ENCODE measurements around the gene GRK4. TPM values are rescaled to one million over a fixed set of nuclear protein-coding genes. Genes with fewer than 3 reads are reported as not detected.
A peak's percentile ranks its signal among the peaks of the same experiment; 100 is the strongest.

GRK4 gene
- total and polyA plus RNA-seq, 4 donors, result 1.0 to 2.2 (median 1.8) TPM

DNA sequence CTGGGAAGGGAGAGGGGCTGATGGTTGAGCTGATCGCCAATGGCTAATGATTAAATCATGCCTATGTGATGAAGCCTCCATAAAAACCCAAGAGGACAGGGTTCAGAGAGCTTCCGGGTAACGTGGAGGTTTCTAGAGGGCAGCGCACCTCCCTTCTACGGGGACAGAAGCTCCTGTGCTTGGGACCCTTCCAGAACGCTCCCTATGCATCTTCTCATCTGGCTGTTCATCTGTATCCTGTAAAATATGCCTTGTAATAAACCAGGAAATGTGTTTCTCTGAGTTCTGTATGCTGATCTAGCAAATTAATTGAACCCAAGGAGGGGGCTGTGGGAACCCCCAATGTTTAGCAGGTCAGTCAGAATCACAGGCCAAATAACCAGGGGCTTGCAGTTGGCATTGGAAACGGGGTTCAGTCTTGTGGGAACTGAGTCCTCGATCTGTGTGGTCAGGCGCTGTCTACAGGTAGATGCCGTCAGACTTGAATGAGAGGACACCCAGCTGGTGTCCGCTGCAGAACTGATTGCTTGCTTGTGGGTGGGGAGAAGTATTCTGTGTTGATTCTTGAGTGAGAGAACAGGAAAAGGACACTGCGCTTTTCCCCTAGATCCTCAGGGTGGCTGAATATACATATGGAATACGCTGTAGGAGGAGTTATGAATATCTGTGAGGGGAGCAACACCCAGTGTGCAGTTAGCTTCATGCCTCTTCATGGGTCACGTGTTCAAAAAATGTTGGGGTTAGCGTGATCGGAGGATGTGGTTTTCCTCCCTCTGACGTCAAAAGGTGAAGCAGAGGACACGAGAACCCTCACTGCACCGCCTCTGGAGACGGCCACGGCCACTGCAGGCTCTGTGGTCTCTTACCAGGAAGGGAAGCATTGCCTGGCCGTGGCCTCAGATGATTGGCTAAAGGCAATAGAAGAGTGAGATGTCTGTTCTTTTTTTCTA lies 81.8 kb downstream of the GRK4 start:
- 78% methylated on average over 22 of the region's 22 CpGs for WGBS
- Histone ChIP-seq H3K36me3 (ENCODE audit: control insufficient read depth in 4 of 4, insufficient read depth in 3 of 4, low read depth in 1 of 4, low read length in 3 of 4) (no peaks in the 10 kb centered on the region), H3K27ac (ENCODE audit: low read depth in 1 of 2, low read length in 2 of 2) (no peak overlapping the region), H3K27me3 (ENCODE audit: control insufficient read depth in 4 of 4, insufficient read depth in 4 of 4, low read length in 3 of 4) (no peaks in the 10 kb centered on the region), H3K4me3 (ENCODE audit: low read depth in 1 of 3, low read length in 3 of 3) (no peak overlapping the region), H3K9ac (ENCODE audit: low read depth in 1 of 2, low read length in 2 of 2) (no peak overlapping the region), H3K4me1 (ENCODE audit: control insufficient read depth in 4 of 4, insufficient read depth in 4 of 4, low read length in 3 of 4) (peaks cover 3 to 19% (median 10%) of the 10 kb centered on the region in 4 donors), H3K9me3 (ENCODE audit: control insufficient read depth in 4 of 4, low read length in 3 of 4) (no peaks in the 10 kb centered on the region)
- no peak for DNase-seq (ENCODE audit: low spot score)
- no peak for TF ChIP-seq NR2F2 (IDR thresholded peaks at IDR 0.05)
- TF ChIP-seq SP1 (IDR thresholded peaks at IDR 0.05), result peak; percentile 37

DNA sequence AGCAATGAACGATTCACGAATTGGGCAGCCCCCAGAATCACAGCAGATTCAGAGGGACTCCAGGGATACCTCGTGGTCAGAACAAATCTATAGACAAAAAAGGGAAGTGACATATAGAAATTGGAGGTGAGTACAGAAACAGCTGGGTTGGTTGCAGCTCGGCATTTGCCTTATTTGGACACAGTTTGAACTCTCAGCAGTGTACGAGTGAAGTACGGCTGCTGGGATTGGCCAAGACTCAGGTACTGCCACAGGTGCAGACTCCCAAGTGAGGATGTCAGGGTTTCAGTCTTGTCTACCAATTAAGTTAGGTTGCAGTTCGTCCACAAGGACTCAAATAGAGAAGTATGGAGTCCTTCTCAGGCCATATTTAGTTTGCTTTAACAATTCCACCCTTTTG lies 82.8 kb downstream of the GRK4 start:
- H3K36me3 ChIP-seq (ENCODE audit: control insufficient read depth in 4 of 4, insufficient read depth in 3 of 4, low read depth in 1 of 4, low read length in 3 of 4), result no peaks in the 10 kb centered on the region

DNA sequence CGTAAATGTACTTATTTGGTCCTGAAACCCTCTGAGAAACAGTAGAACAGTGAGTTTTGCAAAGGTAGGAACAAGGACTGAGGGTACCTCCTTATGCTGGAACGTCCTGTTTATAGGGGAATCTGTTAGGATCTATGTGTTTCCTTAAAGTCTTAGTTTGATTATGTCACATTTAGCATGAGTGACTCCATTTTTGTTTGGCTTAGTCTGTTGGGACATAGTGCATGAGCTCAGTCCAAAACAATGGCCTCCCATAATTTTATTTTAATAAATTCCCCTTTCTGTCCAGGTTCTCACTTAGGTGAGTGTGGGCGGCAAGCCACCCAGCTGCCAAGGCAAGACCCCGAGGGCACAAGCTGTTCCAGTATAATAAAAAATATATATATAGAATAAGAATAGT lies 83.3 kb downstream of the GRK4 start:
- Histone ChIP-seq H3K36me3 (ENCODE audit: control insufficient read depth in 4 of 4, insufficient read depth in 3 of 4, low read depth in 1 of 4, low read length in 3 of 4) (no peaks in the 10 kb centered on the region), H3K9me3 (ENCODE audit: control insufficient read depth in 4 of 4, low read length in 3 of 4) (no peaks in the 10 kb centered on the region), H3K9ac (ENCODE audit: low read depth in 1 of 2, low read length in 2 of 2) (no peak overlapping the region), H3K27me3 (ENCODE audit: control insufficient read depth in 4 of 4, insufficient read depth in 4 of 4, low read length in 3 of 4) (no peaks in the 10 kb centered on the region), H3K27ac (ENCODE audit: low read depth in 1 of 2, low read length in 2 of 2) (no peak overlapping the region), H3K4me3 (ENCODE audit: low read depth in 1 of 3, low read length in 3 of 3) (no peak overlapping the region), H3K4me1 (ENCODE audit: control insufficient read depth in 4 of 4, insufficient read depth in 4 of 4, low read length in 3 of 4) (peaks cover 0 to 12% (median 6%) of the 10 kb centered on the region in 4 donors)
- DNase-seq (ENCODE audit: low spot score), result no peak
- 88% methylated on average over 4 of the region's 4 CpGs for WGBS
- TF ChIP-seq, protein P1, sequence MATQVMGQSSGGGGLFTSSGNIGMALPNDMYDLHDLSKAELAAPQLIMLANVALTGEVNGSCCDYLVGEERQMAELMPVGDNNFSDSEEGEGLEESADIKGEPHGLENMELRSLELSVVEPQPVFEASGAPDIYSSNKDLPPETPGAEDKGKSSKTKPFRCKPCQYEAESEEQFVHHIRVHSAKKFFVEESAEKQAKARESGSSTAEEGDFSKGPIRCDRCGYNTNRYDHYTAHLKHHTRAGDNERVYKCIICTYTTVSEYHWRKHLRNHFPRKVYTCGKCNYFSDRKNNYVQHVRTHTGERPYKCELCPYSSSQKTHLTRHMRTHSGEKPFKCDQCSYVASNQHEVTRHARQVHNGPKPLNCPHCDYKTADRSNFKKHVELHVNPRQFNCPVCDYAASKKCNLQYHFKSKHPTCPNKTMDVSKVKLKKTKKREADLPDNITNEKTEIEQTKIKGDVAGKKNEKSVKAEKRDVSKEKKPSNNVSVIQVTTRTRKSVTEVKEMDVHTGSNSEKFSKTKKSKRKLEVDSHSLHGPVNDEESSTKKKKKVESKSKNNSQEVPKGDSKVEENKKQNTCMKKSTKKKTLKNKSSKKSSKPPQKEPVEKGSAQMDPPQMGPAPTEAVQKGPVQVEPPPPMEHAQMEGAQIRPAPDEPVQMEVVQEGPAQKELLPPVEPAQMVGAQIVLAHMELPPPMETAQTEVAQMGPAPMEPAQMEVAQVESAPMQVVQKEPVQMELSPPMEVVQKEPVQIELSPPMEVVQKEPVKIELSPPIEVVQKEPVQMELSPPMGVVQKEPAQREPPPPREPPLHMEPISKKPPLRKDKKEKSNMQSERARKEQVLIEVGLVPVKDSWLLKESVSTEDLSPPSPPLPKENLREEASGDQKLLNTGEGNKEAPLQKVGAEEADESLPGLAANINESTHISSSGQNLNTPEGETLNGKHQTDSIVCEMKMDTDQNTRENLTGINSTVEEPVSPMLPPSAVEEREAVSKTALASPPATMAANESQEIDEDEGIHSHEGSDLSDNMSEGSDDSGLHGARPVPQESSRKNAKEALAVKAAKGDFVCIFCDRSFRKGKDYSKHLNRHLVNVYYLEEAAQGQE (IDR thresholded peaks at IDR 0.05), result no peak
- TF ChIP-seq, protein P2, sequence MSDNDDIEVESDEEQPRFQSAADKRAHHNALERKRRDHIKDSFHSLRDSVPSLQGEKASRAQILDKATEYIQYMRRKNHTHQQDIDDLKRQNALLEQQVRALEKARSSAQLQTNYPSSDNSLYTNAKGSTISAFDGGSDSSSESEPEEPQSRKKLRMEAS (IDR thresholded peaks at IDR 0.05), result no peak
- TF ChIP-seq RXRA (IDR thresholded peaks at IDR 0.05) (no peak), TAF1 (conservative IDR thresholded peaks at IDR 0.05) (no peak), HNF4G (IDR thresholded peaks at IDR 0.05) (no peak), HNF4A (conservative IDR thresholded peaks at IDR 0.05) (no peak), NR2F2 (IDR thresholded peaks at IDR 0.05) (no peak), GABPA (IDR thresholded peaks at IDR 0.05 in 1 of 2, conservative IDR thresholded peaks at IDR 0.05 in 1 of 2) (no peak), FOXA2 (IDR thresholded peaks at IDR 0.05) (no peak), SP1 (IDR thresholded peaks at IDR 0.05) (no peak), RAD21 (IDR thresholded peaks at IDR 0.05) (no peak), YY1 (IDR thresholded peaks at IDR 0.05) (no peak), FOXA1 (IDR thresholded peaks at IDR 0.05) (no peak)
- TF ChIP-seq, protein P3, sequence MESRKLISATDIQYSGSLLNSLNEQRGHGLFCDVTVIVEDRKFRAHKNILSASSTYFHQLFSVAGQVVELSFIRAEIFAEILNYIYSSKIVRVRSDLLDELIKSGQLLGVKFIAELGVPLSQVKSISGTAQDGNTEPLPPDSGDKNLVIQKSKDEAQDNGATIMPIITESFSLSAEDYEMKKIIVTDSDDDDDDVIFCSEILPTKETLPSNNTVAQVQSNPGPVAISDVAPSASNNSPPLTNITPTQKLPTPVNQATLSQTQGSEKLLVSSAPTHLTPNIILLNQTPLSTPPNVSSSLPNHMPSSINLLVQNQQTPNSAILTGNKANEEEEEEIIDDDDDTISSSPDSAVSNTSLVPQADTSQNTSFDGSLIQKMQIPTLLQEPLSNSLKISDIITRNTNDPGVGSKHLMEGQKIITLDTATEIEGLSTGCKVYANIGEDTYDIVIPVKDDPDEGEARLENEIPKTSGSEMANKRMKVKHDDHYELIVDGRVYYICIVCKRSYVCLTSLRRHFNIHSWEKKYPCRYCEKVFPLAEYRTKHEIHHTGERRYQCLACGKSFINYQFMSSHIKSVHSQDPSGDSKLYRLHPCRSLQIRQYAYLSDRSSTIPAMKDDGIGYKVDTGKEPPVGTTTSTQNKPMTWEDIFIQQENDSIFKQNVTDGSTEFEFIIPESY (IDR thresholded peaks at IDR 0.05), result no peak
- TF ChIP-seq, protein P4, sequence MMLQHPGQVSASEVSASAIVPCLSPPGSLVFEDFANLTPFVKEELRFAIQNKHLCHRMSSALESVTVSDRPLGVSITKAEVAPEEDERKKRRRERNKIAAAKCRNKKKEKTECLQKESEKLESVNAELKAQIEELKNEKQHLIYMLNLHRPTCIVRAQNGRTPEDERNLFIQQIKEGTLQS (IDR thresholded peaks at IDR 0.05), result no peak
- TF ChIP-seq, protein P5, sequence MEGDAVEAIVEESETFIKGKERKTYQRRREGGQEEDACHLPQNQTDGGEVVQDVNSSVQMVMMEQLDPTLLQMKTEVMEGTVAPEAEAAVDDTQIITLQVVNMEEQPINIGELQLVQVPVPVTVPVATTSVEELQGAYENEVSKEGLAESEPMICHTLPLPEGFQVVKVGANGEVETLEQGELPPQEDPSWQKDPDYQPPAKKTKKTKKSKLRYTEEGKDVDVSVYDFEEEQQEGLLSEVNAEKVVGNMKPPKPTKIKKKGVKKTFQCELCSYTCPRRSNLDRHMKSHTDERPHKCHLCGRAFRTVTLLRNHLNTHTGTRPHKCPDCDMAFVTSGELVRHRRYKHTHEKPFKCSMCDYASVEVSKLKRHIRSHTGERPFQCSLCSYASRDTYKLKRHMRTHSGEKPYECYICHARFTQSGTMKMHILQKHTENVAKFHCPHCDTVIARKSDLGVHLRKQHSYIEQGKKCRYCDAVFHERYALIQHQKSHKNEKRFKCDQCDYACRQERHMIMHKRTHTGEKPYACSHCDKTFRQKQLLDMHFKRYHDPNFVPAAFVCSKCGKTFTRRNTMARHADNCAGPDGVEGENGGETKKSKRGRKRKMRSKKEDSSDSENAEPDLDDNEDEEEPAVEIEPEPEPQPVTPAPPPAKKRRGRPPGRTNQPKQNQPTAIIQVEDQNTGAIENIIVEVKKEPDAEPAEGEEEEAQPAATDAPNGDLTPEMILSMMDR (IDR thresholded peaks at IDR 0.05; ENCODE audit: low read depth, low read length, missing input control), result no peak

More for the DNA sequence above, 82.8 kb downstream of the GRK4 start:
- H3K27ac ChIP-seq (ENCODE audit: low read depth in 1 of 2, low read length in 2 of 2), result no peak overlapping the region
- no peaks in the 10 kb centered on the region for H3K27me3 ChIP-seq (ENCODE audit: control insufficient read depth in 4 of 4, insufficient read depth in 4 of 4, low read length in 3 of 4)
- H3K9me3 ChIP-seq (ENCODE audit: control insufficient read depth in 4 of 4, low read length in 3 of 4), result no peaks in the 10 kb centered on the region
- peaks cover 2 to 17% (median 10%) of the 10 kb centered on the region in 4 donors for H3K4me1 ChIP-seq (ENCODE audit: control insufficient read depth in 4 of 4, insufficient read depth in 4 of 4, low read length in 3 of 4)
- no peak for DNase-seq (ENCODE audit: low spot score)
- H3K4me3 ChIP-seq (ENCODE audit: low read depth in 1 of 3, low read length in 3 of 3), result no peak overlapping the region
- H3K9ac ChIP-seq (ENCODE audit: low read depth in 1 of 2, low read length in 2 of 2), result no peak overlapping the region
- WGBS, result 85% methylated on average over 7 of the region's 7 CpGs
- no peak for TF ChIP-seq RXRA (IDR thresholded peaks at IDR 0.05)
- no peak for TF ChIP-seq GABPA (IDR thresholded peaks at IDR 0.05 in 1 of 2, conservative IDR thresholded peaks at IDR 0.05 in 1 of 2)

All from liver (tissue), 9 donors.